Measurements from ENCODE around the gene RYR1.

RYR1 gene

GRCh38 chr19:38402967-38403674 is 30.4 kb upstream of the RYR1 start, which contains the start of gene FAM98C:
Gene FAM98C, plus strand, starts transcription at chr19:38403093. Its CDS starts 61 bp downstream, at chr19:38403154.
- peak within 1 kb of the TSS; percentile 57 for H3K4me3 ChIP-seq (ENCODE audit: low read depth, low read length)
- no peaks in the 10 kb centered on the region for H3K9me3 ChIP-seq (ENCODE audit: control insufficient read depth, insufficient read depth, low read depth, low read length)
- ChIA-PET POLR2A (interaction anchor here (0.6 to 5.6 kb wide), 41 partner anchors 8 to 1659 kb away, joined by 3 to 68 read pairs (median 4); partner anchors contain the start of genes ACTN4, EIF3K, GGN and MRPS12), CTCF (interaction anchor here (0.6 to 4.8 kb wide), 108 partner anchors 8 to 1326 kb away, joined by 3 to 77 read pairs (median 4); partner anchors contain the start of genes ACTN4, ECH1, EIF3K and FBXO17)
- H3K27ac ChIP-seq (ENCODE audit: extremely low read depth, low read depth, low read length): peak within 1 kb of the TSS; percentile 91
- peaks cover 14 to 23% of the 10 kb centered on the region in 2 experiments; a peak in 2 of 3 replicates for H3K36me3 ChIP-seq (ENCODE audit: control insufficient read depth in 2 of 2, insufficient read depth in 1 of 2, low read length in 2 of 2)
- peaks cover 10% of the 10 kb centered on the region for H3K4me1 ChIP-seq (ENCODE audit: control insufficient read depth, insufficient read depth, low read length)
- TF ChIP-seq ZFHX2 (tag by site-specific recombination; conservative IDR thresholded peaks at IDR 0.05) (peak; percentile 100), ZFP41 (tag by site-specific recombination; IDR thresholded peaks at IDR 0.05; ENCODE audit: borderline replicate concordance) (no peak), ZNF114 (tag by site-specific recombination; IDR thresholded peaks at IDR 0.05) (no peak), GLIS1 (tag by site-specific recombination; IDR thresholded peaks at IDR 0.05) (peak; percentile 97), ZNF239 (tag by site-specific recombination; IDR thresholded peaks at IDR 0.05) (peak; percentile 82; the same call in 1 of the 2 replicates), ZBTB1 (tag by site-specific recombination; IDR thresholded peaks at IDR 0.05) (peak; percentile 62; the same call in 1 of the 2 replicates), ZSCAN4 (tag by site-specific recombination; IDR thresholded peaks at IDR 0.05) (peak; percentile 82), IKZF3 (tag by site-specific recombination; IDR thresholded peaks at IDR 0.05) (0 out of 2 replicates have a peak, but pooled peaks have one; percentile 51), INSM2 (tag by site-specific recombination; IDR thresholded peaks at IDR 0.05) (peak; percentile 73; the same call in 1 of the 2 replicates), HOXD13 (CRISPR knock-in tag; IDR thresholded peaks at IDR 0.05; ENCODE audit: borderline replicate concordance) (no peak), ZSCAN5A (tag by site-specific recombination; IDR thresholded peaks at IDR 0.05) (peak; percentile 83), ZNF214 (tag by site-specific recombination; IDR thresholded peaks at IDR 0.05; ENCODE audit: borderline replicate concordance) (no peak), BCL11B (tag by site-specific recombination; IDR thresholded peaks at IDR 0.05; ENCODE audit: low read depth) (peak; percentile 86; the same call in 1 of the 2 replicates), ZIC2 (tag by site-specific recombination; IDR thresholded peaks at IDR 0.05) (peak; percentile 99), ZNF626 (tag by site-specific recombination; IDR thresholded peaks at IDR 0.05) (no peak), ZNF549 (tag by site-specific recombination; IDR thresholded peaks at IDR 0.05) (no peak), TRIM28 (IDR thresholded peaks at IDR 0.05; ENCODE audit: borderline replicate concordance, low read length) (no peak), ZNF585B (tag by site-specific recombination; IDR thresholded peaks at IDR 0.05) (no peak; the same call in none of the 2 replicates), PRDM4 (tag by site-specific recombination; IDR thresholded peaks at IDR 0.05) (no peak; the same call in 1 of the 2 replicates), PRDM1 (tag by site-specific recombination; IDR thresholded peaks at IDR 0.05) (no peak; the same call in 1 of the 2 replicates), KLF16 (tag by site-specific recombination; IDR thresholded peaks at IDR 0.05) (peak; percentile 99), ZNF311 (tag by site-specific recombination; IDR thresholded peaks at IDR 0.05; ENCODE audit: borderline replicate concordance) (no peak), ZNF211 (tag by site-specific recombination; IDR thresholded peaks at IDR 0.05; ENCODE audit: low read depth) (no peak), ZNF280C (tag by site-specific recombination; IDR thresholded peaks at IDR 0.05) (no peak), CTCF (tag by site-specific recombination; IDR thresholded peaks at IDR 0.05) (peak; percentile 100), ZNF426 (tag by site-specific recombination; IDR thresholded peaks at IDR 0.05) (no peak)

Measured in HEK293 (cell line).